ENCODE data around the gene SERBP1.
"Not testable (repeated sequence)": the region's sequence is repeated elsewhere in the genome, so short reads cannot be mapped to it uniquely, and the experiment has no call there.

Gene SERBP1

GRCh38 chr1:67439277-67440029, 9.3 kb upstream of the SERBP1 start:
- no peak for DNase-seq

GRCh38 chr1:67437961-67438360, 7.8 kb upstream of the SERBP1 start:
- no peak for DNase-seq

- DNase-seq: no peak
Measured at GRCh38 chr1:67436511-67437055, 6.4 kb upstream of the SERBP1 start.

GRCh38 chr1:67434491-67434890, 4.3 kb upstream of the SERBP1 start:
- DNase-seq: no peak

- DNase-seq: peak; percentile 12
Measured at GRCh38 chr1:67433837-67434236, 3.6 kb upstream of the SERBP1 start.

GRCh38 chr1:67432745-67433144, 2.5 kb upstream of the SERBP1 start:
- no peak for DNase-seq

- DNase-seq: no peak
Measured at GRCh38 chr1:67431869-67432578, 1.8 kb upstream of the SERBP1 start.

GRCh38 chr1:67431156-67431765, 1.1 kb upstream of the SERBP1 start:
- DNase-seq: no peak

GRCh38 chr1:67429528-67430357, 459 bp downstream of the SERBP1 start:
- DNase-seq: peak; percentile 40

- DNase-seq: peak; percentile 47
Measured at GRCh38 chr1:67429011-67429527, 1.1 kb downstream of the SERBP1 start.

- DNase-seq: no peak
Measured at GRCh38 chr1:67427947-67428346, 2.3 kb downstream of the SERBP1 start.

- DNase-seq: no peak
Measured at GRCh38 chr1:67427465-67427864, 2.7 kb downstream of the SERBP1 start.

GRCh38 chr1:67420835-67421492, 9.2 kb downstream of the SERBP1 start:
- no peak for DNase-seq

GRCh38 chr1:67418839-67419586, 11.2 kb downstream of the SERBP1 start:
- DNase-seq: no peak

- DNase-seq: not testable (repeated sequence)
Measured at GRCh38 chr1:67417733-67418132, 12.5 kb downstream of the SERBP1 start.

- DNase-seq: no peak
Measured at GRCh38 chr1:67415041-67415440, 15.2 kb downstream of the SERBP1 start.

GRCh38 chr1:67414574-67414973, 15.6 kb downstream of the SERBP1 start:
- DNase-seq: no peak

GRCh38 chr1:67413101-67413500, 17.1 kb downstream of the SERBP1 start:
- DNase-seq: not testable (repeated sequence)

- DNase-seq: no peak
Measured at GRCh38 chr1:67408148-67408547, 22.1 kb downstream of the SERBP1 start.

- no peak for DNase-seq
Measured at GRCh38 chr1:67407498-67407897, 22.7 kb downstream of the SERBP1 start.
